T-helper 1 cell treated with Interleukin-12 subunit alpha and Interleukin-12 subunit beta and Interleukin-4 antibody, amounts not matched to agents 30 μg/mL and 1 μg/mL, for 36 hours (primary cell): Measurements from ENCODE around the gene REXO1.
A peak's percentile ranks its signal among the peaks of the same experiment; 100 is the strongest.

Experiments
- H3K27ac Mint-ChIP-seq: one replicate; pipeline ENCODE4 v1.8.0; 2021; ENCODE audit warnings: mild to moderate bottlenecking, mixed read lengths
- H3K27me3 Mint-ChIP-seq: one replicate; pipeline ENCODE4 v1.8.0; 2021; ENCODE audit warnings: low read depth, mixed read lengths
- H3K36me3 Mint-ChIP-seq: one replicate; pipeline ENCODE4 v1.8.0; 2021; ENCODE audit warnings: low read depth, mixed read lengths
- H3K4me1 Mint-ChIP-seq: one replicate; pipeline ENCODE4 v1.8.0; 2021; ENCODE audit warnings: low read depth, mixed read lengths
- H3K4me3 Mint-ChIP-seq: one replicate; pipeline ENCODE4 v1.8.0; 2021; ENCODE audit warnings: mild to moderate bottlenecking, moderate library complexity, mixed read lengths
- H3K9me3 Mint-ChIP-seq: one replicate; pipeline ENCODE4 v1.8.0; 2021; ENCODE audit warnings: mixed read lengths

REXO1 gene

GRCh38 chr19:1814833-1815604 is 33.3 kb downstream of the REXO1 start:
- no peak overlapping the region for H3K27ac Mint-ChIP-seq
- H3K36me3 Mint-ChIP-seq = peaks cover 3% of the 10 kb centered on the region
- H3K9me3 Mint-ChIP-seq = no peaks in the 10 kb centered on the region
- peaks cover 16% of the 10 kb centered on the region for H3K4me1 Mint-ChIP-seq
- H3K4me3 Mint-ChIP-seq = no peak overlapping the region
- H3K27me3 Mint-ChIP-seq = no peaks in the 10 kb centered on the region

DNA sequence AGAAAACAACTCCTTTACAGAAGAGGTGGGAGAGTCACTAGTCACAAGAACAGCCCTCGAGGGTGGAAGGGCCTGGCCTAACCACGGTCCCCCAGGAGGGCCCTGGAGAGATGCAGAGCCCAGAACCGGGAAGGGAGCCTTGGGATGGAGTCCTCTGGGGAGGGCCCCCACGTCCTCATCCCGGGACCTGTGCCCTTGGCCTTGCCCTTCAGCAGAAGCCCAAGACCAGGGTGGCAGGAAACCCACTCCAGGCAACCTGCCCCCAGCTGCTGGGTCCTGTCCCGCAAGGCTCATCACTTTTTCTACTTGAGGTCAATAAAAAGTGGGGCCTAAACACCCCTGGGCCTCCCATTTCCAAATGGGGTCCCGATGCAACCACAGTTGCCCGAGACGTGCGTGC is 33.9 kb downstream of the REXO1 start:
- H3K27ac Mint-ChIP-seq = no peak overlapping the region
- no peaks in the 10 kb centered on the region for H3K9me3 Mint-ChIP-seq
- peaks cover 16% of the 10 kb centered on the region for H3K4me1 Mint-ChIP-seq
- no peak overlapping the region for H3K4me3 Mint-ChIP-seq
- H3K36me3 Mint-ChIP-seq = peaks cover 3% of the 10 kb centered on the region
- H3K27me3 Mint-ChIP-seq = no peaks in the 10 kb centered on the region

DNA sequence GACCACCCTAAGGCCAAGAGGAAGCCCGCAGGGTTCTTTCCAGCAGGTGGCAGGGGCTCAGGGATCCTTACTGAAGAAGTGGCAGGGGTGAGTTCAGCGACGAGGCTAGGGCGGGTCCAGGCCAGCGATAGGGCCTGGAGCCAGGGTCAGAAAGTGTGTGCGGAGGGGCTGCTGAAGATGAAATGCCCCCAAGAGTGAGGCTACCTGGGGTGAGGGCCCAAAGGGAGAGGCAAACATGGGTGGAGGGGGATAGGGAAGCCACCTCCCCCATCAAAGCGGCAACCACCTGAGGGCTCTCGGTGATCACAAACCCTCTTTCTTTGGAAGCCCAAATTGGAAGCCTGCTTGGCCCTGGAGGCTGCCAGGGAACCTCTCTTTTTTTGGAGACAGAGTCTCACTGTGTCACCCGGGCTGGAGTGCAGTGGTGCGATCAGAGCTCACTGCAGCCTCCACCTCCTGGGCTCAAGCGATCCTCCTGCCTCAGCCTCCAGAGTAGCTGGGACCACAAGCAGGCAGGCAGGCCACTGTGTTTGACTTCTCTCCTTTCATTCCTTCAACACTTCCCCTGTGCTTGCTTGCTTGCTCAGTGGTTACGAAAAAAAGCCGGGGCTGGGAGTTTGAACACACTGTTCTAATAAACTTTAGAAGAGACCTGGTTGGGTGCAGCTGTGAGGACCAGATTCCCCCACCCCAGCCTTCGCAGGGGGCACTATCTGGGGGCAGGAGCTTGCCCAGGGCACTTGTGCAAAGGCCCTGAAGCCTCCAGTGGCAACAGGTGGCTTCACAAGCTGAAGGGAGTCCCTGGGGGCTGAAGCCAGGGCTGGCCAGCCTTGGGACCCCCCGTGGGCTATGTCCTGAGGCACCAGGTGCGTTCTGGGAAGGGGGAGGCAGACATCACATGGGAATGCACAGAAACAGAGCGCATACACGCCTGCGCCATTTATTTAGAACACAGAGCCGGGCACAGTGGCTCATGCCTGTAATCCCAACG is 34.8 kb downstream of the REXO1 start:
- Mint-ChIP-seq H3K9me3 (no peaks in the 10 kb centered on the region), H3K27me3 (no peaks in the 10 kb centered on the region), H3K4me1 (peaks cover 16% of the 10 kb centered on the region), H3K4me3 (peak overlapping the region; percentile 85), H3K36me3 (peaks cover 3% of the 10 kb centered on the region), H3K27ac (peak overlapping the region; percentile 90)

GRCh38 chr19:1812426-1813191 is 35.7 kb downstream of the REXO1 start:
- Mint-ChIP-seq H3K27me3 (no peaks in the 10 kb centered on the region), H3K9me3 (no peaks in the 10 kb centered on the region), H3K36me3 (no peaks in the 10 kb centered on the region), H3K4me3 (peak overlapping the region; percentile 85), H3K27ac (peak overlapping the region; percentile 90), H3K4me1 (peaks cover 16% of the 10 kb centered on the region)

DNA sequence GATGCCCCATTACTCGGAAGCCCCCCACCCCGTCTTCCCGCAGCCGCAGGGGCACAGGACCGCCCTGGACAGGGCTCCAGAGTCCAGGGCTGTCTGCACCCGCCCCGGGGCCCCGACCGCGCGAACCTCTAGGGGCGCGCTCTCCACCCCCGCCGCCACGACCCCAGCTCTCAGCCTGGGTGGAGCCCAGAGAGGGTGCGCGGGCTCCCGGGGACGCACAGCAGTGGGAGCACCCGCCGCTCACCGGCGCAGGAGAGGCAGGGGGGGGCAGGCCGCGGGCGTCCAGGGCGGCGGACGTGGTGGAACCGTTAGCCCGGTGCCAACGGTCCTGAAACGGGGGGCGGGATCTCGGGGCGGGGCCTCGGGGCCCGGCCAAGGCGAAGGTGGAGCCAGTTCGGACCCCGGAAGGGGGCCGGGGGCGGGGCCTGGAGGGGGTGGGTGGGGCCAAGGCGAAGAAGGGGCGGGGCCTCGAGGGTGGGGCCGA is 36.3 kb downstream of the REXO1 start, which contains the start of gene ATP8B3:
ATP8B3 (minus strand) TSS at position 335 of the 484 bp plus-strand sequence. CDS start 540 bp downstream, outside the sequence.
- Mint-ChIP-seq H3K9me3 (no peaks in the 10 kb centered on the region), H3K36me3 (no peaks in the 10 kb centered on the region), H3K27ac (peak within 1 kb of the TSS; percentile 90), H3K4me3 (peak within 1 kb of the TSS; percentile 85), H3K4me1 (peaks cover 16% of the 10 kb centered on the region), H3K27me3 (no peaks in the 10 kb centered on the region)

DNA sequence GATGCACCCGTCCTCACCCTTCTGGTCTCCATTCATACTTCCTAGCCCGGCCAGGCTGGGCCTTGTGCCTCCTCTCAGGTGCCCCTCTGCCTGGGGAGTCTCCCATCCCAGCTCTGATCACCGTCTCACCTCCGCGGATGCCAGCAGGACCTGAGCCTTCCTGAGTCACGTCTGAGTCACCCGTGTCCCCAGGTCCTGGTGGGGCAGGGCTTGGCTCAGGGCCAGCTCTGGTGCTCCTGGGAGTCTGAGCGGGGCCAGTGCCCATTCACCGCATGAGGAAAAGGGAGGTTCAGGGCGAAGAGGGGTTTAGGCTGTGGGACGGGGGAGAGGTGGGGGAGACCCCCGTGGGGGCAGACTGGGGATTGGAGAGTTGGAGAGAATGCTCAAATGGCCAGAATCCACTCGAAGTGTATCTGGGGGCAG is 36.8 kb downstream of the REXO1 start:
- H3K36me3 Mint-ChIP-seq = no peaks in the 10 kb centered on the region
- no peaks in the 10 kb centered on the region for H3K27me3 Mint-ChIP-seq
- H3K4me3 Mint-ChIP-seq = peak overlapping the region; percentile 84
- H3K4me1 Mint-ChIP-seq = peaks cover 16% of the 10 kb centered on the region
- H3K27ac Mint-ChIP-seq = peak overlapping the region; percentile 74
- H3K9me3 Mint-ChIP-seq = no peaks in the 10 kb centered on the region

GRCh38 chr19:1810439-1811160 is 37.7 kb downstream of the REXO1 start:
- H3K36me3 Mint-ChIP-seq = peaks cover 1% of the 10 kb centered on the region
- H3K9me3 Mint-ChIP-seq = no peaks in the 10 kb centered on the region
- no peaks in the 10 kb centered on the region for H3K27me3 Mint-ChIP-seq
- H3K4me3 Mint-ChIP-seq = no peak overlapping the region
- peak overlapping the region; percentile 41 for H3K27ac Mint-ChIP-seq
- peaks cover 16% of the 10 kb centered on the region for H3K4me1 Mint-ChIP-seq

GRCh38 chr19:1809678-1810077 is 38.6 kb downstream of the REXO1 start:
- no peaks in the 10 kb centered on the region for H3K9me3 Mint-ChIP-seq
- peaks cover 16% of the 10 kb centered on the region for H3K4me1 Mint-ChIP-seq
- H3K4me3 Mint-ChIP-seq = no peak overlapping the region
- H3K27ac Mint-ChIP-seq = no peak overlapping the region
- H3K27me3 Mint-ChIP-seq = no peaks in the 10 kb centered on the region
- H3K36me3 Mint-ChIP-seq = peaks cover 1% of the 10 kb centered on the region

GRCh38 chr19:1808395-1808731 is 39.9 kb downstream of the REXO1 start:
- no peak overlapping the region for H3K4me3 Mint-ChIP-seq
- H3K4me1 Mint-ChIP-seq = peaks cover 14% of the 10 kb centered on the region
- H3K9me3 Mint-ChIP-seq = no peaks in the 10 kb centered on the region
- peaks cover 1% of the 10 kb centered on the region for H3K36me3 Mint-ChIP-seq
- H3K27ac Mint-ChIP-seq = no peak overlapping the region
- no peaks in the 10 kb centered on the region for H3K27me3 Mint-ChIP-seq

GRCh38 chr19:1807695-1808394 is 40.4 kb downstream of the REXO1 start:
- Mint-ChIP-seq H3K4me1 (peaks cover 10% of the 10 kb centered on the region), H3K36me3 (peaks cover 1% of the 10 kb centered on the region), H3K27ac (no peak overlapping the region), H3K27me3 (no peaks in the 10 kb centered on the region), H3K9me3 (no peaks in the 10 kb centered on the region), H3K4me3 (no peak overlapping the region)

- no peak overlapping the region for H3K4me3 Mint-ChIP-seq
- no peaks in the 10 kb centered on the region for H3K27me3 Mint-ChIP-seq
- no peaks in the 10 kb centered on the region for H3K9me3 Mint-ChIP-seq
- peaks cover 5% of the 10 kb centered on the region for H3K4me1 Mint-ChIP-seq
- peaks cover 1% of the 10 kb centered on the region for H3K36me3 Mint-ChIP-seq
- H3K27ac Mint-ChIP-seq = no peak overlapping the region
These were observed 41.1 kb downstream of the REXO1 start for GRCh38 chr19:1807030-1807694.

DNA sequence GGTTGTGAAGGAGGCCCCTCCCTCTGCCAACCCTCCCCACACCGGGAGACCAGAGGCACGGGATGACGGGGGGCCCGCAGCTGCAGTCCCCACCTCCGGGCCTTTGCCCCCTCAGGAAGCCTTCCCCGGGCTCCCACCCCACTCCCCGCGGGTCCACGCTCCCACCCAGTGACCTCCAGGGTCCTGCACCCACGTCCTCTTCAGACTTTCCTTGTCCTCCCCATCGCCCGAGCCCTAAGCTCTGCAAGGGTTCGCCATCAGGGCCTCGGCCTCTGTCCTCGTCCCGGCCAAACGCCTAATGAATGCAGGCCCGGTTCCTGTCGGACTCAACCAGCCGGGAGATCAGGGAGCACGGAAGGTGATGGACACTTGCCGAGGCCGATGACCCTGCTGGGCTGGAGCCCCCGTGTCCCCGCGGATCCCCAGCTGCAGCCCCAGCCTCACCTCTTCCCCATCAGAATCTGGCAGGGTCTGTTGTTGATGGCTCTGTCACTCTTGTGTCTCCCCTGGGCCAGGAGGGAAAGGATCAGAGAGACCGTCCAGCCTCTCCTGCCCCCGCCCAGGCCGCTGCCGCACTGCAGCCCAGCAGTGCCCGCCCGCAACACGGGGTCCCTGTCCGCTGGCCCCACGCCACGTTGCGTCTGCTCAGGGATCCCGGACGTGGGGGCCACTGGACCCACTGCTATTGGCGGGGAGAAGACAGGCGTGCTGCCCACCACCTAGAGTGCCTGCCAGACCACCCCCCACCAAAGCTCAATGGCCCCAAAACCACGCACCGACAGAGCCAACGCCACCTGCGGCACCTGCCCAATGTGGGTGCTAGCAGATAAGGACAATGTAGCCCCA is 41.9 kb downstream of the REXO1 start:
- Mint-ChIP-seq H3K4me3 (no peak overlapping the region), H3K27me3 (no peaks in the 10 kb centered on the region), H3K9me3 (no peaks in the 10 kb centered on the region), H3K27ac (no peak overlapping the region), H3K4me1 (peaks cover 5% of the 10 kb centered on the region), H3K36me3 (peaks cover 1% of the 10 kb centered on the region)
